HG03139 (cell line): ENCODE measurements around the gene CNGA3.
"Not testable (repeated sequence)": the region's sequence is repeated elsewhere in the genome, so short reads cannot be mapped to it uniquely, and the experiment has no call there.

Experiments
- ATAC-seq: cut with Tn5 transposase; IDR thresholded peaks from one replicate; pipeline ENCODE4 v1.9.1; 2021; ENCODE audit not compliant: unreplicated experiment

The CNGA3 gene

DNA sequence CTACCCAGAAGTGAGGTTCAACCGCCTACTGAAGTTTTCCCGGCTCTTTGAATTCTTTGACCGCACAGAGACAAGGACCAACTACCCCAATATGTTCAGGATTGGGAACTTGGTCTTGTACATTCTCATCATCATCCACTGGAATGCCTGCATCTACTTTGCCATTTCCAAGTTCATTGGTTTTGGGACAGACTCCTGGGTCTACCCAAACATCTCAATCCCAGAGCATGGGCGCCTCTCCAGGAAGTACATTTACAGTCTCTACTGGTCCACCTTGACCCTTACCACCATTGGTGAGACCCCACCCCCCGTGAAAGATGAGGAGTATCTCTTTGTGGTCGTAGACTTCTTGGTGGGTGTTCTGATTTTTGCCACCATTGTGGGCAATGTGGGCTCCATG, 49.7 kb downstream of the CNGA3 start:
- no peak for ATAC-seq

DNA sequence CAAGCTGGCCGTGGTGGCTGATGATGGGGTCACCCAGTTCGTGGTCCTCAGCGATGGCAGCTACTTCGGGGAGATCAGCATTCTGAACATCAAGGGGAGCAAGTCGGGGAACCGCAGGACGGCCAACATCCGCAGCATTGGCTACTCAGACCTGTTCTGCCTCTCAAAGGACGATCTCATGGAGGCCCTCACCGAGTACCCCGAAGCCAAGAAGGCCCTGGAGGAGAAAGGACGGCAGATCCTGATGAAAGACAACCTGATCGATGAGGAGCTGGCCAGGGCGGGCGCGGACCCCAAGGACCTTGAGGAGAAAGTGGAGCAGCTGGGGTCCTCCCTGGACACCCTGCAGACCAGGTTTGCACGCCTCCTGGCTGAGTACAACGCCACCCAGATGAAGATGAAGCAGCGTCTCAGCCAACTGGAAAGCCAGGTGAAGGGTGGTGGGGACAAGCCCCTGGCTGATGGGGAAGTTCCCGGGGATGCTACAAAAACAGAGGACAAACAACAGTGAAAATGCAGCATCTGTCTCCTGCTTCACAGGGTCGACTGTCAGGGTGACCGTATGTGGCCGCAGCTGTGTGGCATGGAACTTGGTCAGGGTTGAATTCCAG, 50.6 kb downstream of the CNGA3 start:
- no peak for ATAC-seq

DNA sequence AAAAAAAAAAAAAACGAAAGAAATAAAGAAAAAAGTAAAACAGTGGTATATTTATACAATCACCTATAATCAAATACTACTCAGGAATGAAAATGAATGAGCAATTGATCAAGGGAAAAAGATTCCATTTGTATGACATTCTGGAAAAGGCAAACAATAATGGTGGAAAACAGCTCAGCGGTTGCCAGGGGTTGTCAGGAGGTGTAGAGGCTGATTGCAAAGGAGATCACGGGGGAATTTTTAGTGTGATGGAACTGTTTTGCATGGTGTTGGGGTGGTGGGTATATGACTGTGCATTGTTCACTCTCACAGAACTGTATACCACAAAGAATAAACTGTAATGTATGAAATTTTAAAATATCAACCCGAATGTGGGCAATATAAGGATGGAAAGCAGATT, 52.9 kb downstream of the CNGA3 start:
- no peak for ATAC-seq

DNA sequence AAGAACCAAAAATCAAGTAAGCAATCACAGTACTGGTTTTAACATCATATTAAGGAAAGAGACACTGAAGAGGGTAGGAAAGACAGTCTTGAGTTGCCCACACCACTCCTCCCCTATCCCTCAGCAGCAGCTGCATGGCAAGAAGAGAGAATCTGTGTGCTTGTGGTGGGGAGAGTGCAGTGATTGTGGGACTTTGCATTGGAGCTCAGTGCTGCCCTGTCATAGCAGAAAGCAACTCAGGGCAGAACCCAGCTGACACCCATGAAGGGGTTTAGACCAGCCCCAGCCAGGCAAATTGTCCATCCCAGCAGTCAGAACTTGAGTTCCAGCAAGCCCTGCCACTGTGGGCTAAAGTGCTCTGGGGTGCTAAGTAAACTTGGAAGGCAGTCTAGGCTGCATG, 57.6 kb downstream of the CNGA3 start:
- no peak for ATAC-seq

DNA sequence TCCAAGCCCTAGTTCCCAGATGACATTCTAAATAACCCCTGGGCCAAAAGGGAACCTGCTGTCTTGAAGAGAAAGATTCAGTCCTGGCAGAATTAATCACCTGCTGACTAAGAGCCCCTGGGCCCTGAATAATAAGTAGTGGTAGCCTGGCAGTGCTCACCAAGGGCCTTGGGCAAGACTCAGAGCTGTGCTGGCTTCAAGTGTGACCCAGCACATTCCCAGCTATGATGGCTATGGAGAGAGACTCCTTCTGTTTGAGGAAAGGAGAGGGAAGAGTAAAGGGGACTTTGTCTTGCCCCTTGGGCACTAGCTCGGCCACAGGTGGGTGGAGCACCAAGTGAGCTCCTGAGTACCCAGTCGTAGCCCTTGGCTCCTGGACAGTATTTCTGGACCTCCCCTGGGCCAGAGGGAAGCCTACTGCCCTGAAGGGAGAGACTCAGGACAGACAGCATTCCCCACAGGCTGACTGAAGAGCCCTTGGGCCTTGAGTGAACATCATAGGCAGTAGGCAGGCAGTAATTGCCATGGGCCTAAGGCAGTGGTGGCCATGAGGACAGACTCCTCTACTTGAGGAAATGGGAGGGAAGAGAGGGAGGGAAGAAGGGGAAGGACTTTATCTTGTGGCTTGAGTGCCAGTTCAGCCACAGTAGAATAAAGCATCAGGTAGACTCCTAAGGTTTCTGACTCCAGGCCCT, 58.4 kb downstream of the CNGA3 start:
- no peak for ATAC-seq

DNA sequence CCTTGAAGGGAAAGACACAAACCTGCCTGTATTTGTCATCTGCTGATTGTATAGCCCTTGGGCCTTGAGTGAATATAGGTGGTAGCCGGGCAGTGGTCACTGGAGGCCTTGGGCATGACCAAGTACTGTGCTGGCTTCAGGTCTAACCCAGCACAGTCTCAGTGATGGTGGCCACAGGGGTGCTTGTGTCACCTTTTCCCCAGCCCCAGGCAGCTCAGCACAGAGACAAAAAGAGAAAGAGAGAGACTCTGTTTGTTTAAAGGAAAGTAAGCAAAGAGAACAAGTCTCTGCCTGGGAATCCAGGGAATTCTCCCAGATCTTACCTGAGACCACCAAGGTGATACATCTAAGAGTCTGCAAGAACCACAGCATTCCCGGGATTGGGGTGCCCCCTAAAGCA, 59.0 kb downstream of the CNGA3 start:
- no peak for ATAC-seq

DNA sequence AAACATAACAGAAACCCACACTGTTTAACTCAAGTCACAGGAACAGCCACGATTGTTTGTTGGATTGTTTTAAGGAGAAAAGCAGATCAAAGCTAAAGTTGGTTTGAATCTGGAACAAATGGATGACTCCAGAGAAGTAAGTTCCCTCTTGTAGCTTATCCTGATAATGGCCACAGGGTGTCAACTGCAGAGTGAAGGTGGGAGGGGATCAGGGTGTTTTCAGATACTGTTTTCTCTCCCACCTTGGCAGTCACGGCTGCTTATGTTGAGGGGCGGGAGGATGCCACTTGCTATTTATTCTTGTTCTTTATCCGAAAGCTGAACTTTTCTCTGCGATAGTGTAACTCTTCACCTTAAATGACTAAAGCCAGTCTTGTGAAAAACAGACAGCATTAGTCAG, 61.9 kb downstream of the CNGA3 start:
- ATAC-seq = no peak

DNA sequence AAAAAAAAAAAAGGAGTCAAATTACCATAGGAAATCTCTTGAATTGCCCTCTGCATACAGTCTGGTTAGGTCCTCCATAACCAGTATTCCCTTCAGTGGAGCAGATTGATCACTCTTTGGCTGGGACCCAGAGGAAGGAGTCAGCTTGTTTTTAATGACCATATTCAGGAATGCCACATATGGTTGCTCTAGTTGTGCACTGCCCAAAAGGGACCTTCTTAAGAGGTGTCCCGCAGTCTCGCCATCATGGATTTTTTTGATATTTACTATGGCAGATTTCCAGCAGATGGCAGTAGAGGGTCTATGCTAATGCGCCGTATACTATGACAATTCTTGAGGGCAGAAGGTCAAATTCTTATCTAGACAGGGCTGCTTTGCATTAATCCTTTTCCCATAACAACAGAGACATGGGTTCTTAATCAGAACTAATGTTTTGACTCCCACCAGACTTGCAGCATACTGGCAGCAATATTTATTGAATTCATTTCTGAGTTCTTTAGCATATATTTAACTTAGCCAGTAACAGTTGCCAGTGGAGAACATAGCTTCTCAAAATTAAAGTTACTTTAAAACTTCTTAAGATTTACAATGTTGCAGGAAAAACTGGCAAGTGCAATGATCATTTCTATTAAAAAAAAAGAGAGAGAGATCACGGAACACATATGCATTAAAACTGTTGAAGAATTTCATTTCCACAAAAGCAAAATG, 66.6 kb downstream of the CNGA3 start:
- ATAC-seq = no peak

DNA sequence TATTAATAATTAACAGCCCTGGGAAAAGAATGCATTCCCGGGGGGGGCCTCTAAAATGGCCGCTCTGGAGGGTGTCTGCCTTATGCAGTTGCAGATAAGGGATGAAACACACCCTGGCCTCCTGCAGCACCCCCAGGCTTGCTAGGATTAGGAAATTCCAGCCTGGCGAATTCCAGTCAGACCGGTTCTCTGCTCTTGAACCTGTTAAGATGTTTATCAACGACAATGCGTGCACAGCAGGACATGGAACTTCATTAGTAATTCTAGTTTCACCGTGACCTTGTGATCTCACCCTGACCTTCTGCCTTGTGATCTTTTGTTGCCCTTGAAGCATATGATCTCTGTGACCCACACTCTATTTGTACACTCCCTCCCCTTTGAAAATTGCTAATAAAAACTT, 68.0 kb downstream of the CNGA3 start:
- not testable (repeated sequence) for ATAC-seq

DNA sequence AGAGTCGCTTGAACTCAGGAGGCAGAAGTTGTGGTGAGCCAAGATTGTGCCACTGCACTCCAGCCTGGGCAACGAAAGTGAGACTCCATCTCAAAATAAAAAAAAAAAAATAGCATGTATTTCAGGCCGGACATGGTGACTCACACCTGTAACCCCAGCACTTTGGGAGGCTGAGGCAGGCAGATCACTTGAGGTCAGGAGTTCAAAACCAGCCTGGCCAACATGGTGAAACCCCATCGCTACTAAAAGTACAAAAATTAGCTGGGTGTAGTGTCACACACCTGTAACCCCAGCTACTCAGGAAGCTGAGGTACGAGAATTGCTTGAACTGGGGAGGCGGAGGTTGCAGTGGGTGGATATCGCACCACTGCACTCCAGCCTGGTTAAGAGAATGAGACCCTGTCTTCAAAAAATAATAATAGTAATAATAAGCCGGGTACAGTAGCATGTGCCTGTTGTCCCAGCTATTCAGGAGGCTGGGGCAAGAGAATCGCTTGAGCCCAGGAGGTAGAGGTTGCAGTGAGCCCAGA, 69.5 kb downstream of the CNGA3 start:
- not testable (repeated sequence) for ATAC-seq

DNA sequence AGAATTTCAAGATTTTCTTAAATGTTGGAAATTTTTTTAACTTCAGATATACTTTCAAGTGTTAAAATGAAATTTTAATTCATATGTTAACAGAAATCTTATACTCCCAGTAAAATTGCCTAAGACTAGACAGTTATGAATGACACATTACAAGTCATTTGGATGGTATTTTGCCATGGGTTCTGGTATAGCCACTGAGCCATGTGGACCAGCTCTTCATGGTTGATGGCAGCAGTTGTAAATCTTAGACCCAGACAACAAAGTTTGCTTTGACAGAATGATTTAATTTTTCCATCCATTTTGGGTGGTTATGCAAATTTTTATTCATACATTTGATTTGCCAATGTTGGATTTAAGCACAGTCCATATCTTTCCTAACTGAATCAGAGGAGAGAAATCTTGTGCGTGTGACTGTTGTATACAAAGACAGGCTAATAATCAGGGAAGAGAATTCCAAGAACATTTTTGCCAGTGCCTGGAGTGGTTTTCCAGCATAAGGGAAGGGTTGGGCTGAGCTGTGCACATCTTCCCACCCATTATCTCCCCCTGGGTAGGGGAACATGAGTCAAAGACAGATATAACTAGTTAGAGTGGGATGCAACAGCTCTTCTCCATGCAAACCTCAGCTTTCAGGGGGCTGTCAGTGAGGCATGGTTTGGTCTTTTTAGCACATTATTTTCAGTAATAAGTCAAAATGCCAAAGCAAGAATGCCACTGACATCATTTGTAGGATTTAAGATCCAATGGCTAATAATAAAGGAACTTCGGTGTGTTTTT, 70.3 kb downstream of the CNGA3 start:
- no peak for ATAC-seq

DNA sequence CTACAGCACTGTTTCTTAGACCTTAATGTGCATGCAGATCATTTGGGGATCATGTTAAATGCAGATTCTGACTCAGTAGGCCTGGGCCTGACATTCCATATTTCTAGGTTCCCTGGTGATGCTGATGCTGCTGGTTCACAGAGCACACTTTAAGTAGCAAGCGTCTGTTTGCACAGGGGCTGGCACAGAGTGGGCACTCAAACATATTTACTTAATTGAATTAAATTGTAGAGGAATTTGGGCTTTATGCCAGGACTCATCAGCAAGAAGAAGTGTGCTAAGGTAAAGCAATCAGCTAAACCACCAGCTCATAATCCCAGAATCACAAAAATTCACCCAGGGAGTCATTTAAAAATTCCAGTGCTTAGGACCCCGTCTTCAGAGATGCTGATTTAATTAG, 73.3 kb downstream of the CNGA3 start:
- ATAC-seq = no peak

DNA sequence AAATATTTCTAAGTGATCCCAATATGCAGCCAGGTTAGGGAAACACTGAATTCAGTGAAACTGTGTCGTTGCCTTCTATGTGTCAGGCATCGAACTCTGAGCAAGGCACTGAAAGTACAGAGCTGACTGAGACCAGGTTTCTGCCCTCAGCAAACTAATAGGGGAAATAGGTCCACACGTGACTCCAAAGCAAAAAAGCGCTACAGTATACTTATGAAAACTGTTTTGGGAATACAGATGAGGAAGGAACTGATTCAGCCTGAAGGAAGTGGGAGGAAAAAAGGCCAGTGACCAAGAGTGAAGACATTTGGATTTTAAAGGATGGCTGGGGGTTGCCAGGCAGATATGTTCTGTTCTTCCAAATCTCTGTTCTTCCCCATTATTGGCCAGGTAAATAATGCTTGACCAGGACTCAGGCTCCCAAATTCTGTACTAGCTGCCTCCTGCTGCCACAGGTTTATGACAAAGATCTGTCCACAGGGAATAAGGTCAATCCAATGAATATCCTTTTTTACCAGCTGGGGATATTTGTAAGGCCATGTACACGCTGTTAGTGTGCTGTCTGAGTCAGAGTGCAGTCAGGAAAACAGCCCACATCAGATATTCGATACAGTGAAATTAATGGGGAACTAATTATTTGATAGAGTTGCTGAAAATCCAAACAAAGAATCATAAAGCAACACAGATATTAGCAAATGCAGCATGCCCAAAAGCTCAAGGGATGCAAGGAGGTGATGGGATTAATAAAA, 73.9 kb downstream of the CNGA3 start:
- ATAC-seq = no peak

DNA sequence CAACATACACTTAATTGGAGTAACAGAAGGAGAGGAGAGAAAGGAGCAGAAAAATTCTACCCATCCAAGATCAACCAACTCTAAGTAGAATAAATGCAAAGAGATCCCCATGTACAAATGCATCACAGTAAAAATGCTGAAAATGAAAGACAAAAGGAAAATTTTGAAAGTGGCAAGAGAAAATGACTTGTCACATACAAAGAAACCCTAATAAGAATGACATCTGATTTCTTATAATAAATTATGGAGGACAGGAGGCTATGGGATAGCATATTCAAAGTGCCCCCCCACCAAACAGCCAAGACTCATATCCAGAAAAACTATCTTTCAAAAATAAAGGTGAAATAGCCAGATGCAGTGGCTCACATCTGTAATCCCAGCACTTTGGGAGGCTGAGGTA, 76.2 kb downstream of the CNGA3 start:
- ATAC-seq = no peak

DNA sequence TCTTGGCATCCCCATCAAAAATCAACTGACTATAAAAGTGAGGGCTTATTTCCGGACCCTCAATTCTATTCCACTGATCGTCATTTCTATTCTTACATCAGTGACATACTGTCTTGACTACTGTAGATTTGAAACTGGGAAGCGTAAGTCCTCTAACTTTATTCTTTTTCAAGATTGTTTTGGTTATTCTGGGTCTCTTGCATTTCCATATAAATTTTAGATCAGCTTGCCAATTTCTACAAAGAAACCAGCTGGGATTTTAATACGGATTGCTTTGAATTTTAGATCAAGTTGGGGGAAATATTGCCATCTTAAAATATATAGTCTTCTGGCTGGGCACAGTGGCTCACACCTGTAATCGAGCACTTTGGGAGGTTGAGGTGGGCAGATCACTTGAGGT, 80.5 kb downstream of the CNGA3 start:
- no peak for ATAC-seq

DNA sequence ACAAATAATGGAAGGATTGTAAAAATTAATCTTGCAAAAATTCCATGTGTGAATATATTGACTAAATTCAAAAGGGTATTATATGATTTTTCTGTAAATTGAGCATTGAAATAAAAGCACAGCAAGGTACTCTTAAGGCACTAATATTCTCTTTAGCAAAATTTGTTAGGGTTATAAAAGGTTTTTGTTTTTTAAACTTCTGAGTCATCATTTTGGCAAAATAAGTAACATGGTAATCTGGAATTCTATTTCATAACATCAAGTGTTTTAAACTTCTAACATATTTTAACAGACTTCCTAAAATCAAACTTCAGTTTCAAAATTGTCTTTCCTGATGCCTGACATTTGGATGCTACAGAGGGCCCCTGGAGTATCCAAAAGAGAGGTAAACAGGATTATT, 85.9 kb downstream of the CNGA3 start:
- ATAC-seq = no peak

DNA sequence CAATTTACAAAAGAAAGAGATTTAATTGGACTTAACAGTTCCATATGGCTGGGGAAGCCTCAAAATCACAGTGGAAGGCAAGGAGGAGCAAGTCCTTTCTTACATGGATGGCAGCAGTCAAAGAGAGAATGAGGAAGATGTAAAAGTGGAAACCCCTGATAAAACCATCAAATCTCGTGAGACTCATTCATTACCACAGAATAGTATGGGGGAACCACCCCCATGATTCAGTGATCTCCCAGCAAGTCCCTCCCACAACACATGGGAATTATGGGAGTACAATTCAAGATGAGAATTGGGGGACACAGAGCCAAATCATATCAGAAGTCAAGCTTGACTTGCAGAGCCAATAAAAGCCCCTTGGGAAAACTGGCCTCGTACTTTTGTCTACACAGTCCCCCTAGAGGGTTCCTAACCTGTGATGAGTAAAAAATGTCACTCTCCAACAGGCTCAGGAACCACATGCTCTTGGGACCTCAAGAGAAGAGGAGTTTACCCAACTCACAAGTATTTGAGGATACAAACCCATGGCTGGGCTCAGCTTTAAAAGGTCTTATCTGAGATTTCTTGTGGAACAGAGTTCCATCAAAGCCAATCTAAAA, 87.2 kb downstream of the CNGA3 start:
- no peak for ATAC-seq

DNA sequence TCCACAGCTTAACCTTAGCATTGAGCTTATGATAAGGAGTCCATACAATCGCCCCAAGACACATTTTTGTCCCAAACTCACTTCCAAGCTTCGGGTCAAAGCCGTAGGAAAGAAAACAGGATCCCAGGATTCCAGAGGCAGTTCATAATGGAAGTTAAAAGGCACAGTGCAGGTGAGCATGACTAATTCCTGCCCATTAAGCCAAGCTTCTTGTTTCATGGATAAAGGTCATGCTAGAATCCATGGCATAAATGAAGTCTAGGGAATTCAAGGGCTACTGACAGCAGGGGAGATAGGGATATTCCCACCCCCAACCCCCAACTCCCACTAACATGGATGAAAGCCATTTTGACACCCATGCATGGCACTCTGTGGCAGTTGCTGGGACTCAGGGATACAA, 88.2 kb downstream of the CNGA3 start:
- ATAC-seq = no peak

DNA sequence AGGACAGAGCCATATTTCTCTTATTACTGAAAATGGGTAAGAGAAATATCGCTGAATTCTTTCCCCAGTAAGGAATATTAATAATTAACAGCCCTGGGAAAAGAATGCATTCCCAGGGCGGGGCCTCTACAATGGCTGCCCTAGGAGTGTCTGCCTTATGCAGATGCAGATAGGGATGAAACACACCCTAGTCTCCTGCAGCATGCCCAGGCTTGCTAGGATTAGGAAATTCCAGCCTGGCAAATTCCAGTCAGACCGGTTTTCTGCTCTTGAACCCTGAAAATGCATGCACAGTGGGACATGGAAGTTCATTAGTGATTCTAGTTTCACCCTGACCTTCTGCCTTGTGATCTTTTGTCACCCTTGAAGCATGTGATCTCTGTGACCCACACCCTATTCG, 89.4 kb downstream of the CNGA3 start:
- not testable (repeated sequence) for ATAC-seq

DNA sequence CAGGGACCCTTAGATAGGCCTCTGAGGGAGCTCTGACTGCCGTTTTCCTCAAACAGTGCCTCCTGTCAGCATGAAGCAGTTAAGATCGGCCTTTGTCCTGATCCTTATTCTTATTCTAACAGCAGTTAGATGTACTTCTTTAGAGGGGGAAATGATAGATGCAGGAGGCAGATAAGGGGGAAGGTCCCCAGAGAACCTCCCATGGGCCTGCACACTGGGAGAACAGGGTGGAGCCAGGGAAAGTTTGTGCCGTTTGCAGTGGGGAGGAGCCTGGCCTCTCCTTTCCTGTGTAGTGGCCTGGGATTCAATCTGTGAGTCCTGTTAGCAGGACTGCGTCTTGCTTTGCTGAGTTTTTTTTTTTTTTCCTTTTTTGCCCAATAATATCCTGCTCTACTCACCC, 90.5 kb downstream of the CNGA3 start:
- no peak for ATAC-seq
